ENCODE results near the gene TAF11.

GRCh38 chr6:34890533-34890925, 2.7 kb upstream of the TAF11 start:
- no peak for TF ChIP-seq CTCF (IDR thresholded peaks at IDR 0.05)
- TF ChIP-seq POLR2A (IDR thresholded peaks at IDR 0.05) = no peak

Data from adrenal gland (tissue), 5 donors.